RWPE2 (cell line): ENCODE results near the gene CHST12.

Experiments used
- ATAC-seq: fragments of 200-7000 bp; cut with Tn5 transposase; 3 replicates; pipeline ENCODE4 v1.9.1; 2021; ENCODE audit warnings: low read depth
- DNase-seq: peaks from one replicate; pipeline ENCODE4 v3.0.0-alpha.2; 2020; ENCODE audit warnings: low spot score
- H3K27ac ChIP-seq: fragments of 450-650 bp; 2 replicates; pipeline ENCODE4 v1.5.1; 2017; ENCODE audit warnings: mild to moderate bottlenecking; ENCODE audit not compliant: poor library complexity, severe bottlenecking
- H3K27me3 ChIP-seq: fragments of 250-450 bp; sonication (Bioruptor Pico); 2 replicates; pipeline ENCODE4 v1.5.1; 2021; ENCODE audit warnings: mild to moderate bottlenecking, moderate library complexity; ENCODE audit not compliant: insufficient read depth, poor library complexity, severe bottlenecking
- H3K36me3 ChIP-seq: fragments of 250-450 bp; sonication (Bioruptor Pico); 2 replicates; pipeline ENCODE4 v1.5.1; 2020; ENCODE audit warnings: low read depth, mild to moderate bottlenecking, moderate library complexity
- H3K4me1 ChIP-seq: fragments of 250-450 bp; sonication (Bioruptor Pico); 2 replicates; pipeline ENCODE4 v1.5.1; 2021; ENCODE audit warnings: mild to moderate bottlenecking, moderate library complexity; ENCODE audit not compliant: insufficient read depth, poor library complexity, severe bottlenecking
- H3K4me3 ChIP-seq: fragments of 250-450 bp; sonication (Bioruptor Pico); 2 replicates; pipeline ENCODE4 v1.5.1; 2021; ENCODE audit warnings: mild to moderate bottlenecking, moderate library complexity; ENCODE audit not compliant: severe bottlenecking
- H3K9me3 ChIP-seq: fragments of 250-450 bp; sonication (Bioruptor Pico); 2 replicates; pipeline ENCODE4 v1.5.1; 2021; ENCODE audit warnings: mild to moderate bottlenecking, moderate library complexity; ENCODE audit not compliant: severe bottlenecking
- CTCF ChIP-seq: fragments of 450-650 bp; IDR thresholded peaks from one replicate; pipeline ENCODE4 v1.5.1; 2017; ENCODE audit warnings: mild to moderate bottlenecking, moderate library complexity; ENCODE audit not compliant: poor library complexity, severe bottlenecking

CHST12 gene

GRCh38 chr7:2409745-2410414 lies 6.5 kb downstream of the CHST12 start:
- Histone ChIP-seq H3K36me3 (no peaks in the 10 kb centered on the region), H3K27ac (no peak overlapping the region), H3K4me3 (no peak overlapping the region), H3K4me1 (no peaks in the 10 kb centered on the region), H3K27me3 (no peaks in the 10 kb centered on the region), H3K9me3 (no peaks in the 10 kb centered on the region)
- TF ChIP-seq CTCF = no peak
- ATAC-seq (no peak), DNase-seq (no peak)

GRCh38 chr7:2411049-2411448 lies 7.6 kb downstream of the CHST12 start:
- Histone ChIP-seq H3K4me1 (no peaks in the 10 kb centered on the region), H3K27ac (no peak overlapping the region), H3K36me3 (no peaks in the 10 kb centered on the region), H3K27me3 (no peaks in the 10 kb centered on the region), H3K9me3 (no peaks in the 10 kb centered on the region), H3K4me3 (no peak overlapping the region)
- no peak for TF ChIP-seq CTCF
- no peak for DNase-seq
- ATAC-seq = no peak

- no peaks in the 10 kb centered on the region for H3K4me1 ChIP-seq
- no peak for TF ChIP-seq CTCF
- H3K9me3 ChIP-seq = no peaks in the 10 kb centered on the region
- H3K36me3 ChIP-seq = no peaks in the 10 kb centered on the region
- H3K4me3 ChIP-seq = no peak overlapping the region
- no peak overlapping the region for H3K27ac ChIP-seq
- no peaks in the 10 kb centered on the region for H3K27me3 ChIP-seq
- DNase-seq (no peak), ATAC-seq (no peak)
Measured at GRCh38 chr7:2411815-2412586, 8.6 kb downstream of the CHST12 start.

GRCh38 chr7:2412587-2413201 lies 9.3 kb downstream of the CHST12 start:
- Histone ChIP-seq H3K27ac (no peak overlapping the region), H3K36me3 (no peaks in the 10 kb centered on the region), H3K4me3 (no peak overlapping the region), H3K4me1 (no peaks in the 10 kb centered on the region), H3K27me3 (no peaks in the 10 kb centered on the region), H3K9me3 (no peaks in the 10 kb centered on the region)
- no peak for TF ChIP-seq CTCF
- DNase-seq (no peak), ATAC-seq (no peak)
